Prostate gland (tissue), 2 donors: ENCODE results near the gene CLCA1. TPM values are rescaled to one million over a fixed set of nuclear protein-coding genes. Genes with fewer than 3 reads are reported as not detected.

Experiments used
- total RNA-seq, 2 donors: library from RNA; depleted of rRNA; stranded (reverse); fragments of >200 nt; gene quantifications; one replicate each; pipeline ENCODE4 v1.1.0, GENCODE V29; 2016

Gene CLCA1
- total RNA-seq, 2 donors from 2014 or later, result 0.34 TPM; not detected in 1

Other genes starting within 250 kb of the CLCA1 start
- gene ODF2L, start 72.6 kb upstream of the CLCA1 start, total RNA-seq, result 10 to 100 TPM; 47.9 to 54.2 TPM
- 1 to 10 TPM; 2.7 to 2.8 TPM for gene CLCA2, start 44.8 kb upstream of the CLCA1 start, total RNA-seq
- gene CLCA4, start 78.2 kb downstream of the CLCA1 start, total RNA-seq, result 1 to 10 TPM in 1 of 2 donors, under 1 TPM in 1; 0.80 to 1.4 TPM
- gene SH3GLB1, start 235.6 kb downstream of the CLCA1 start, total RNA-seq, result 10 to 100 TPM; 26.9 to 44.0 TPM